Uterus (tissue), 4 donors: Measurements from ENCODE around the gene CHRNA9. TPM values are rescaled to one million over a fixed set of nuclear protein-coding genes. Genes with fewer than 3 reads are reported as not detected.
"Not testable (repeated sequence)": the region's sequence is repeated elsewhere in the genome, so short reads cannot be mapped to it uniquely, and the experiment has no call there.

Experiments used
- DNase-seq, 2 donors: peaks; one replicate each; pipeline ENCODE4 v3.0.0-alpha.2; 2019 to 2020
- H3K27ac ChIP-seq, 2 donors: fragments of 200-600 bp; sonication (generic); 1 replicate in 1 of 2; 2 replicates in 1 of 2; pipeline ENCODE4 v1.5.1; 2016 to 2018
- H3K27me3 ChIP-seq, 2 donors: fragments of 200-600 bp; sonication (generic); one replicate each; pipeline ENCODE4 v1.5.1; 2018 to 2019; ENCODE audit warnings: control low read depth in 1 of 2
- H3K36me3 ChIP-seq, 2 donors: fragments of 200-600 bp; sonication (generic); one replicate each; pipeline ENCODE4 v1.5.1; 2019; ENCODE audit warnings: control low read depth in 1 of 2
- H3K4me1 ChIP-seq, 2 donors: fragments of 200-600 bp; sonication (generic); one replicate each; pipeline ENCODE4 v1.5.1; 2018 to 2019; ENCODE audit warnings: control low read depth in 1 of 2
- H3K4me3 ChIP-seq, 2 donors: fragments of 200-600 bp; sonication (generic); 1 replicate in 1 of 2; 2 replicates in 1 of 2; pipeline ENCODE4 v1.5.1; 2018 to 2019; ENCODE audit warnings: mild to moderate bottlenecking in 1 of 2
- H3K9me3 ChIP-seq, 2 donors: fragments of 200-600 bp; sonication (generic); one replicate each; pipeline ENCODE4 v1.5.1; 2019; ENCODE audit warnings: control low read depth in 1 of 2
- POLR2A ChIP-seq, 2 donors: fragments of 450-650 bp; IDR thresholded peaks; one replicate each; pipeline ENCODE4 v1.6.1; 2016; ENCODE audit warnings: antibody characterized with exemption in 2 of 2, mild to moderate bottlenecking in 1 of 2, moderate library complexity in 1 of 2
- intact Hi-C: fragments of 100-400 bp; cut with DNase I; formaldehyde crosslinking; loops from one replicate; pipeline ENCODE4 v1.15.1; 2023; ENCODE audit warnings: low total_unique reads
- total RNA-seq, 4 donors: library from RNA; depleted of rRNA in 3 of 4; stranded (reverse); fragments of >200 nt in 3 of 4; gene quantifications; one replicate each; pipeline versions ENCODE4 v1.1.0 to v1.2.4, GENCODE V29; 2014 to 2023
- TF ChIP-seq, protein P1 (sequence below), 4 experiments: fragments of 200-600 bp in 2 of 4; fragments of 450-650 bp in 2 of 4; sonication (generic) in 2 of 4; IDR thresholded peaks; one replicate each; pipeline ENCODE4 v1.5.1; 2016 to 2019; ENCODE audit warnings: antibody characterized with exemption in 4 of 4, mild to moderate bottlenecking in 2 of 4, moderate library complexity in 1 of 4
- donor health status: DM: yes; HTN: yes; CAD: no.

Gene CHRNA9
- total RNA-seq, 4 donors from 2014 or later: not detected

DNA sequence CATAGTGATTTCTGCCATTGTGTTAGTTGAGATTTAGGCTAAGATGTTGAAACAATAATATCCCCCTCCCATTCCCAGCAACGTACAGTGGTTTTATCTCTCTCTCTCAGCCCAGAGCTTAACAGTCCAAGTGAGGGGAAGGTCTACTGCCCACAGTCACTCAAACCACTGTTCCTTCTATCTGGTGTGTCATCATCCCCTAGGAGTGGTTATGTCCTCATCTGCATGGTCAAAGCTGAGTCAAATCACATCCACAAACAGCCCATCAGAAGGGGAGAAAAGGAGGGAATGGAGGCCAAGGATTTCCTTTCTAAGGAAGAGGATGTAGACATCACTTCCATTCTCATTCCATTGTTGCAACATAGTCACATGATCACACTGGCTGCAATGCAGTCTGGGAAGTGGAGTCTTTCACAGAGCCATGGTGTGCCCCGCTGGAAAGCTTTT lies 42.8 kb upstream of the CHRNA9 start:
- DNase-seq: no peak
- Histone ChIP-seq H3K27me3 (no peaks in the 10 kb centered on the region), H3K27ac (no peak overlapping the region), H3K9me3 (no peaks in the 10 kb centered on the region), H3K4me1 (no peaks in the 10 kb centered on the region), H3K36me3 (no peaks in the 10 kb centered on the region), H3K4me3 (no peak overlapping the region)
- intact Hi-C loops: no loop called here
- TF ChIP-seq, protein P1, sequence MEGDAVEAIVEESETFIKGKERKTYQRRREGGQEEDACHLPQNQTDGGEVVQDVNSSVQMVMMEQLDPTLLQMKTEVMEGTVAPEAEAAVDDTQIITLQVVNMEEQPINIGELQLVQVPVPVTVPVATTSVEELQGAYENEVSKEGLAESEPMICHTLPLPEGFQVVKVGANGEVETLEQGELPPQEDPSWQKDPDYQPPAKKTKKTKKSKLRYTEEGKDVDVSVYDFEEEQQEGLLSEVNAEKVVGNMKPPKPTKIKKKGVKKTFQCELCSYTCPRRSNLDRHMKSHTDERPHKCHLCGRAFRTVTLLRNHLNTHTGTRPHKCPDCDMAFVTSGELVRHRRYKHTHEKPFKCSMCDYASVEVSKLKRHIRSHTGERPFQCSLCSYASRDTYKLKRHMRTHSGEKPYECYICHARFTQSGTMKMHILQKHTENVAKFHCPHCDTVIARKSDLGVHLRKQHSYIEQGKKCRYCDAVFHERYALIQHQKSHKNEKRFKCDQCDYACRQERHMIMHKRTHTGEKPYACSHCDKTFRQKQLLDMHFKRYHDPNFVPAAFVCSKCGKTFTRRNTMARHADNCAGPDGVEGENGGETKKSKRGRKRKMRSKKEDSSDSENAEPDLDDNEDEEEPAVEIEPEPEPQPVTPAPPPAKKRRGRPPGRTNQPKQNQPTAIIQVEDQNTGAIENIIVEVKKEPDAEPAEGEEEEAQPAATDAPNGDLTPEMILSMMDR (IDR thresholded peaks at IDR 0.05): no peak
- no peak for TF ChIP-seq POLR2A (IDR thresholded peaks at IDR 0.05)

DNA sequence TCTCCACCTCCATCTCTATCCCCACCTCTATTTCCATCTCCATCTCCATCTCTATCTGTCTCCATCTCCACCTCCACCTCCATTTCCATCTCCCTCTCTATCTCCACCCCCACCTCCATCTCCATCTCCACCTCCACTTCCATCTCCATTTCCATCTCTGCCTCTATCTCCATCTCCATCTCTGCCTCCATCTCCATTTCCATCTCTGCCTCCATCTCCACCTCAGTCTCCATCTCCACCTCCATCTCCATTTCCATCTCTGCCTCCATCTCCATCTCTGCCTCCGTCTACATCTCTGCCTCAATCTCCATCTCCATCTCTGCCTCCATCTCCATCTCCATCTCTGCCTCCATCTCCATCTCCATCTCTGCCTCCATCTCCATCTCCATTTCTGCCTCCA lies 40.8 kb upstream of the CHRNA9 start:
- Histone ChIP-seq H3K27ac (no peak overlapping the region), H3K4me1 (no peaks in the 10 kb centered on the region), H3K9me3 (no peaks in the 10 kb centered on the region), H3K36me3 (no peaks in the 10 kb centered on the region), H3K27me3 (no peaks in the 10 kb centered on the region), H3K4me3 (no peak overlapping the region)
- intact Hi-C loops: no loop called here
- DNase-seq: no peak
- no peak for TF ChIP-seq POLR2A (IDR thresholded peaks at IDR 0.05)
- TF ChIP-seq, protein P1 (IDR thresholded peaks at IDR 0.05): no peak

DNA sequence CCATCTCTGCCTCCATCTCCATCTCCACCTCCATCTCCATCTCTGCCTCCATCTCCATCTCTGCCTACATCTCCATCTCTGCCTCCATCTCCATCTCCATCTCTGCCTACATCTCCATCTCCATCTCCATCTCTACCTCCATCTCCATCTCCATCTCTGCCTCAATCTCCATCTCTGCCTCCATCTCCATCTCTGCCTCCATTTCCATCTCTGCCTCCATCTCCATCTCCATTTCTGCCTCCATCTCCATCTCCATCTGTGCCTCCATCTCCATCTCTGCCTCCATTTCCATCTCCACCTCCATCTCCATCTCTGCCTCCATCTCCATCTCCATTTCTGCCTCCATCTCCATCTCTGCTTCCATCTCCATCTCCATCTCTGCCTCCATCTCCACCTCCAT lies 40.1 kb upstream of the CHRNA9 start:
- intact Hi-C loops, H3K4me1 ChIP-seq: not testable (repeated sequence)

DNA sequence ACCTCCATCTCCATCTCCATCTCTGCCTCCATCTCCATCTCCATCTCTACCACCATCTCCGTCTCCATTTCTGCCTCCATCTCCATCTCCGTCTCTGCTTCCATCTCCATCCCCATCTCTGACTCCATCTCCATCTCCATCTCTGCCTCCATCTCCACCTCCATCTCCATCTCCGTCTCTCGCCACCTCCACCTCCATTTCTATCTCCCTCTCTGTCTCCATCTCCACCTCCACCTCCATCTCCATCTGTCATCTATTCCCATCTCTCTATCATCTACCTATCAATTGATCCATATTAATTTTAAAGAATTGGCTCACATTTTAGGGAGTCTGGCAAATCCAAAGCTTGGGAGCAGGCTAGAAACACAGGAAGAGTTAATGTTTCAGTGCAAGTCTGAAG lies 39.6 kb upstream of the CHRNA9 start:
- no peaks in the 10 kb centered on the region for H3K9me3 ChIP-seq
- no peak overlapping the region for H3K4me3 ChIP-seq
- no peak for TF ChIP-seq POLR2A (IDR thresholded peaks at IDR 0.05)
- TF ChIP-seq, protein P1 (IDR thresholded peaks at IDR 0.05): no peak
- no peaks in the 10 kb centered on the region for H3K27me3 ChIP-seq
- H3K27ac ChIP-seq: no peak overlapping the region
- no peak for DNase-seq
- H3K4me1 ChIP-seq: no peaks in the 10 kb centered on the region
- intact Hi-C loops: no loop called here
- H3K36me3 ChIP-seq: no peaks in the 10 kb centered on the region

More for the DNA sequence above, 40.1 kb upstream of the CHRNA9 start:
- not testable (repeated sequence) for H3K4me3 ChIP-seq, DNase-seq, H3K27me3 ChIP-seq, H3K27ac ChIP-seq, H3K9me3 ChIP-seq, H3K36me3 ChIP-seq

DNA sequence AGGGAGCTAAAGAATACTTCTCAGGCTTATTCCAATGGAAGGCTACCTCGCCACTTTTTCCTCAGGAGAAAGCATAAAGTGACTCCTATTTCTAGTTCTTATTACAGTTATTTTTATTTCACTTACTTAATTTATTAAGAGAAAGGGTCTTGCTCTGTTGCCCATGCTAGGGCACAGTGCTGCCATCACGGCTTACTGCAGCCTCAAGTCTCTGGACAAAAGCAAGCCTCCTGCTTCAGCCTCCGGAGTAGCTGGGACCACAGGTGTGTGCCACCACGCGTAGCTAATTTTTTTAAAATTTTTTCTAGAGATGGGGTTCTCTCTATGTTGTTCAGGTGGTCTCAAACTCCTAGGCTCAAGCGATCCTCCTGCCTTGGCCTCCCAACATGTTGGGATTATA lies 36.0 kb upstream of the CHRNA9 start:
- Histone ChIP-seq H3K4me1 (no peaks in the 10 kb centered on the region), H3K27ac (no peak overlapping the region), H3K9me3 (no peaks in the 10 kb centered on the region), H3K36me3 (no peaks in the 10 kb centered on the region), H3K4me3 (no peak overlapping the region), H3K27me3 (no peaks in the 10 kb centered on the region)
- no peak for DNase-seq
- intact Hi-C loops: no loop called here
- TF ChIP-seq, protein P1 (IDR thresholded peaks at IDR 0.05): no peak
- TF ChIP-seq POLR2A (IDR thresholded peaks at IDR 0.05): no peak

DNA sequence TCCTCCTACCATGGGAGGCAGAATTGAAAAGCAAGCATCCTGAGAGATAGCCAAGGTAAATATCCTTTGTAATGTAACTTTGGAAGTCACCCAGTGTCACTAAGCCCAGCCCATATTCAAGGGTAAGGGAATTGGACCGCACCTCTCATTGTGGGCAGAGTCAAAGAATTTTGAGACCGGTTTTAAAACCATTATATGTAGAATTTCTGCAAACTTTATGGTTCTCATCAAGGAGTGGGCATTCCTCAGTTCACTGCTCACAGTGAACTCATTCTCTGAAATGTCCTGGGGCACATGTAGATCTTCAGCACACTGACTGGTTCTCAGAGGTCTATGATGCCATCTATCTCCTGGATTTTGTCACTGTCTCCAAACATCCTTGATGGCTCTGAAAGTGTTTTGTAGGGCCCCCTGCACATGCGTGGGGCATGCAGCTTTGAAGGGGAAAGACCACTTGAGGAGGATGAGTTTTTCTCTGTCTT lies 35.3 kb upstream of the CHRNA9 start:
- Histone ChIP-seq H3K27ac (no peak overlapping the region), H3K9me3 (no peaks in the 10 kb centered on the region), H3K27me3 (no peaks in the 10 kb centered on the region), H3K36me3 (no peaks in the 10 kb centered on the region), H3K4me1 (no peaks in the 10 kb centered on the region), H3K4me3 (no peak overlapping the region)
- TF ChIP-seq POLR2A (IDR thresholded peaks at IDR 0.05): no peak
- TF ChIP-seq, protein P1 (IDR thresholded peaks at IDR 0.05): no peak
- DNase-seq: no peak
- intact Hi-C loops: loop anchor here (10.0 kb wide), 1 partner anchor 155 kb away; no protein-coding TSS in a partner anchor
